Neutrophil (primary cell): ENCODE data around the gene C16orf92.

ENCODE experiments used
- H3K27ac ChIP-seq: fragments of 200-600 bp; sonication (generic); 2 replicates; pipeline ENCODE4 v1.5.1; 2016; ENCODE audit warnings: mild to moderate bottlenecking, moderate library complexity
- H3K27me3 ChIP-seq: fragments of 200-600 bp; sonication (generic); 2 replicates; pipeline ENCODE4 v1.6.0; 2016; ENCODE audit warnings: mild to moderate bottlenecking
- H3K36me3 ChIP-seq: fragments of 200-600 bp; sonication (generic); 2 replicates; pipeline ENCODE4 v1.5.1; 2017
- H3K4me1 ChIP-seq, 2 experiments: fragments of 200-600 bp in 1 of 2; sonication (generic) in 1 of 2; 1 replicate in 1 of 2; 2 replicates in 1 of 2; pipeline versions ENCODE4 v1.5.1 to v1.6.1; 2013 to 2016; ENCODE audit warnings: low read depth in 1 of 2, low read length in 1 of 2, mild to moderate bottlenecking in 1 of 2, moderate library complexity in 1 of 2; ENCODE audit not compliant: control insufficient read depth in 1 of 2, insufficient read depth in 1 of 2
- H3K4me3 ChIP-seq, 2 experiments: fragments of 200-600 bp in 1 of 2; sonication (generic) in 1 of 2; 1 replicate in 1 of 2; 2 replicates in 1 of 2; pipeline ENCODE4 v1.5.1; 2013 to 2016; ENCODE audit warnings: low read depth in 1 of 2, low read length in 1 of 2, mild to moderate bottlenecking in 1 of 2, moderate library complexity in 1 of 2
- H3K9me3 ChIP-seq: fragments of 200-600 bp; sonication (generic); 2 replicates; pipeline ENCODE4 v1.5.1; 2016
- CTCF ChIP-seq: fragments of 200-600 bp; sonication (generic); IDR thresholded peaks from 2 replicates; pipeline ENCODE4 v1.5.1; 2016; ENCODE audit warnings: antibody characterized with exemption

Gene C16orf92

GRCh38 chr16:29987371-29988085 lies 35.5 kb upstream of the C16orf92 start:
- no peak overlapping the region for H3K4me3 ChIP-seq
- H3K27me3 ChIP-seq: no peaks in the 10 kb centered on the region
- H3K27ac ChIP-seq: no peak overlapping the region
- TF ChIP-seq CTCF: no peak
- H3K4me1 ChIP-seq: no peaks in the 10 kb centered on the region
- H3K9me3 ChIP-seq: no peaks in the 10 kb centered on the region
- peaks cover 98% of the 10 kb centered on the region for H3K36me3 ChIP-seq

GRCh38 chr16:29988346-29989075 lies 34.5 kb upstream of the C16orf92 start:
- Histone ChIP-seq H3K36me3 (peaks cover 98% of the 10 kb centered on the region), H3K4me1 (no peaks in the 10 kb centered on the region), H3K27ac (no peak overlapping the region)

GRCh38 chr16:29989111-29989858 lies 33.7 kb upstream of the C16orf92 start:
- H3K27me3 ChIP-seq: no peaks in the 10 kb centered on the region
- no peaks in the 10 kb centered on the region for H3K9me3 ChIP-seq
- H3K4me3 ChIP-seq: no peak overlapping the region
- H3K27ac ChIP-seq: no peak overlapping the region
- TF ChIP-seq CTCF: no peak
- H3K36me3 ChIP-seq: peaks cover 92% of the 10 kb centered on the region
- peaks cover 0 to 6% of the 10 kb centered on the region in 2 experiments for H3K4me1 ChIP-seq

More at GRCh38 chr16:29988346-29989075, 34.5 kb upstream of the C16orf92 start:
- Histone ChIP-seq H3K27me3 (no peaks in the 10 kb centered on the region), H3K4me3 (no peak overlapping the region), H3K9me3 (no peaks in the 10 kb centered on the region)
- no peak for TF ChIP-seq CTCF

GRCh38 chr16:29990034-29990433 lies 33.0 kb upstream of the C16orf92 start:
- Histone ChIP-seq H3K27ac (no peak overlapping the region), H3K4me3 (no peak overlapping the region), H3K36me3 (peaks cover 84% of the 10 kb centered on the region), H3K4me1 (peaks cover 7 to 13% of the 10 kb centered on the region in 2 experiments), H3K9me3 (no peaks in the 10 kb centered on the region), H3K27me3 (no peaks in the 10 kb centered on the region)
- TF ChIP-seq CTCF: no peak

- no peaks in the 10 kb centered on the region for H3K9me3 ChIP-seq
- H3K27me3 ChIP-seq: no peaks in the 10 kb centered on the region
- peaks cover 75% of the 10 kb centered on the region for H3K36me3 ChIP-seq
- TF ChIP-seq CTCF: no peak
- H3K4me3 ChIP-seq: no peak overlapping the region
- H3K27ac ChIP-seq: no peak overlapping the region
- H3K4me1 ChIP-seq: peaks cover 10 to 16% of the 10 kb centered on the region in 2 experiments
These were observed 32.0 kb upstream of the C16orf92 start for GRCh38 chr16:29990883-29991570.
